ENCODE data around the gene OR51B5.
"Not testable (repeated sequence)": the region's sequence is repeated elsewhere in the genome, so short reads cannot be mapped to it uniquely, and the experiment has no call there.

The OR51B5 gene

DNA sequence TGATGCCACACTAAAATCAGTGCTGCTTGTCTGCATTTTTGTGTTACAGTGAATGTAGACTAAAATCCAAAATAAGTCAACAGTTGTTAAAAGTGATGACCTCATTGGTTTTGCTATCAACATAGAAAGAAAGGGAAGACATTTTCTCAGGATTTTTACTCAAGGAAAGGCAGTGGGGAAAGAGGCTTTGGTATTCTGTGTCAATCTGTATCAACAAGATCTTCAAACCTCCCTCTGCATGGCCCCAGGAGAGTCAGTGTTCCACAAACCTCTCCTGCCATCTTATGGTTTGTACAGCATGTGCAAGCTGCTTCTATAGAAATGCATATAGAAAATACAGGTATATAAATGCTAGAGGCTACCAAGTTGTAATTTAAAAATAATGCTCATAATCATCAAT is 26.5 kb upstream of the OR51B5 start:
- DNase-seq (ENCODE audit: low read depth, low spot score) = peak; percentile 54
- ChIA-PET CTCF (interaction anchor here (1.2 to 4.2 kb wide), 10 partner anchors 10 to 251 kb away, joined by 5 to 66 read pairs (median 10); no protein-coding TSS in a partner anchor), POLR2A (no interaction called here)
- no peak overlapping the region for H3K4me3 ChIP-seq (ENCODE audit: low read depth, low read length)
- peak; percentile 63 for TF ChIP-seq CTCF (IDR thresholded peaks at IDR 0.05; ENCODE audit: insufficient read depth, low read length, missing control alignments)

GRCh38 chr11:5368502-5369043 is 25.2 kb upstream of the OR51B5 start:
- no peak overlapping the region for H3K4me3 ChIP-seq (ENCODE audit: low read depth, low read length)
- ChIA-PET CTCF (interaction anchor here (1.0 to 1.8 kb wide), 5 partner anchors 13 to 245 kb away, joined by 4 to 10 read pairs (median 6); no protein-coding TSS in a partner anchor), POLR2A (interaction anchor here (1.1 kb wide), 1 partner anchor 80 kb away, joined by 8 read pairs; no protein-coding TSS in a partner anchor)
- TF ChIP-seq CTCF (IDR thresholded peaks at IDR 0.05; ENCODE audit: insufficient read depth, low read length, missing control alignments) = no peak
- no peak for DNase-seq (ENCODE audit: low read depth, low spot score)

DNA sequence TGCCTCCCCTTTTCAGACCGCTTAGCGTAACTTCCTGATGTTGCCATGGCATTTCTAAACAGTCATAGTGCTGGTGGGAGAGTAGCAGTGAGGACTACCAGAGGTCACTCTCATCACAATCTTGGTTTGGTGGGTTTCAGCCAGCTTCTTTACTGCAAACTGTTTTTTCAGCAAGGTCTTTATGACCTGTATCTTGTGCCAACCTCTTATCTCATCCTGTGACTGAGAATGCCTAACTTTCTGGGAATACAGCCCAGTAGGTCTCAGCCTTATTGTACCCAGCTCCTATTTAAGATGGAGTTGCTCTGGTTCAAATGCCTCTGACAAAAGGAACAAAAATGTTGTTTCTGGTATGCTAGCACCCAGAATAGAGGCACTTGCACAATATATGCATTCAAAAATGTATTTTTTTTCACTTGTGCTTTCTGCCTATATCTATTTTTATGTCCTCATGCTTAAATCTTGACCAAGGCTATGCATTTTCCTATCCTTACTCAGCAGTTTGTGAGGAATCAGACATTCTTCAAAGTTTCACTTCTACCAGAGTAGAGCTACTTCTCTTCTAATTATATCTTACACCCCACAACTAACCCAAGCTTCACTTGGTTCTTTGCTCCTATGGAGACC is 24.2 kb upstream of the OR51B5 start:
- ChIA-PET POLR2A (interaction anchor here (0.7 to 1.1 kb wide), 3 partner anchors 79 to 322 kb away, joined by 3 to 8 read pairs (median 3); partner anchors contain the start of gene TRIM22), CTCF (interaction anchor here (0.6 to 1.8 kb wide), 7 partner anchors 14 to 244 kb away, joined by 3 to 10 read pairs (median 4); no protein-coding TSS in a partner anchor)
- DNase-seq (ENCODE audit: low read depth, low spot score) = peak; percentile 93
- H3K4me3 ChIP-seq (ENCODE audit: low read depth, low read length) = no peak overlapping the region
- TF ChIP-seq CTCF (IDR thresholded peaks at IDR 0.05; ENCODE audit: insufficient read depth, low read length, missing control alignments) = no peak

GRCh38 chr11:5366856-5367255 is 23.5 kb upstream of the OR51B5 start:
- POLR2A ChIA-PET = interaction anchor here (0.9 kb wide), 1 partner anchor 170 kb away, joined by 3 read pairs; no protein-coding TSS in a partner anchor
- no peak overlapping the region for H3K4me3 ChIP-seq (ENCODE audit: low read depth, low read length)
- no peak for TF ChIP-seq CTCF (IDR thresholded peaks at IDR 0.05; ENCODE audit: insufficient read depth, low read length, missing control alignments)
- no peak for DNase-seq (ENCODE audit: low read depth, low spot score)
- CTCF ChIA-PET = interaction anchor here (0.6 to 1.8 kb wide), 6 partner anchors 15 to 243 kb away, joined by 3 to 10 read pairs (median 4); no protein-coding TSS in a partner anchor

DNA sequence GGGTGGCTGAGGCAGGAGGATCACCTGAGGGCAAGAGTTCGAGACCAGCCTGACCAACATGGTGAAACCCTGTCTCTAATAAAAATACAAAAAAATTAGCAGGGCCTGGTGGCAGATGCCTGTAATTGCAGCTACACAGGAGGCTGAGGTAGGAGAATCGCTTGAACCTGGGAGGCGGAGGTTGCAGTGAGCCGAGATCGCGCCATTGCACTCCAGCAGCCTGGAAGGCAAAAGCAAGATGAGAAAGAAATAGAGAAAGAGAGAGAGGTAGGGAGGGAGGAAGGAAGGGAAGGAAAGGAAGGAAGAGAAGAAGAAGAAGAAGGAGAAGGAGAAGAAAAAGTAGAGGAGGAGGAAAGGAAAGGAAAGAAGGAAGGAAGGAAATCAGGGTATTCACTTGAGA is 23.0 kb upstream of the OR51B5 start:
- POLR2A ChIA-PET; H3K4me3 ChIP-seq (ENCODE audit: low read depth, low read length); CTCF ChIA-PET; DNase-seq (ENCODE audit: low read depth, low spot score): not testable (repeated sequence)

- POLR2A ChIA-PET = interaction anchor here (0.8 to 1.3 kb wide), 3 partner anchors 75 to 232 kb away, joined by 3 read pairs; partner anchors contain the start of gene TRIM6
- no peak overlapping the region for H3K4me3 ChIP-seq (ENCODE audit: low read depth, low read length)
- CTCF ChIA-PET = interaction anchor here (0.6 to 2.6 kb wide), 7 partner anchors 9 to 756 kb away, joined by 3 to 12 read pairs (median 4); partner anchors contain the start of gene TRIM68
- DNase-seq (ENCODE audit: low read depth, low spot score) = peak; percentile 77
- TF ChIP-seq CTCF (IDR thresholded peaks at IDR 0.05; ENCODE audit: insufficient read depth, low read length, missing control alignments) = no peak
Observed at GRCh38 chr11:5364214-5364613, 20.9 kb upstream of the OR51B5 start.

Measured in AG04449 (cell line).